Stimulated activated CD8-positive, alpha-beta memory T cell treated with anti-CD3 and anti-CD28 coated beads, Interleukin-12 subunit alpha, Interleukin-12 subunit beta, amount 100 ng/mL, for 24 hours (primary cell): ENCODE measurements around the gene BPGM.
"Not testable (repeated sequence)": the region's sequence is repeated elsewhere in the genome, so short reads cannot be mapped to it uniquely, and the experiment has no call there.

Source experiments
- DNase-seq: peaks from one replicate; pipeline ENCODE4 v3.0.0-alpha.2; 2020; ENCODE audit errors: extremely low read depth

Gene BPGM

DNA sequence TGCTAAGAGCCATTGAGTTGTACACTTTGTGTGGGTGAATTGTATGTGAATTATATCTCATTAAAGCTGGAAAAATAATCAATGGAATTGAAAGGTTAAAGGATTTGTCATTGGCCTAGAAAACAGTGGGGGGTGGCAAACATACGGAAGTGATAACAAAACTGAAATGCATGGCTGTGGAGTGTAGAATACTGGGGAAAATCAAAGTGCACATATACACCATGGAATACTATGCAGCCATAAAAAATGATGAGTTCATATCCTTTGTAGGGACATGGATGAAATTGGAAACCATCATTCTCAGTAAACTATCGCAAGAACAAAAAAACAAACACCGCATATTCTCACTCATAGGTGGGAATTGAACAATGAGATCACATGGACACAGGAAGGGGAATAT lies 18.4 kb downstream of the BPGM start:
- DNase-seq: not testable (repeated sequence)

- no peak for DNase-seq
Observed at GRCh38 chr7:134667899-134668298, 21.2 kb downstream of the BPGM start.

GRCh38 chr7:134669388-134669787 lies 22.7 kb downstream of the BPGM start:
- DNase-seq: no peak

GRCh38 chr7:134669845-134670373 lies 23.3 kb downstream of the BPGM start:
- DNase-seq: peak; percentile 26

DNA sequence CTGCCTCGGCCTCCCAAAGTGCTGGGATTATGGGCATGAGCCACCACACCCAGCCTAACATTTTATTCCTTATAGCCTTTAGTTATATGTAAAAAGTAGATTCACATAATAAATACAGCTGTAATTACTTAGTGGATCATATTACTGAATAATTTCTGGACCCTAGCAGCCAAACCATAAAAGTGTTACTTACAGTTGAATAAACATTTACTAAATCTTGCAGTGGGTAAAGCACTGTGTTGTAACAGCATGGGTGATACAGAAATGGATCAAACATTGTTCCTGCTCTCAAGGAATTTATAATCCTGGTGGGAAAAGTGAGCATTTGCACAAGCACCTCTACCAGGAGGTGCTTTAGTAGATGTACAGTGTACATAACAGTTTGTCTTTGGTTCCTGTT lies 25.0 kb downstream of the BPGM start:
- DNase-seq: no peak

- no peak for DNase-seq
Observed at GRCh38 chr7:134674424-134674823, 27.8 kb downstream of the BPGM start.

- no peak for DNase-seq
Observed at GRCh38 chr7:134676743-134677142, 30.1 kb downstream of the BPGM start.

DNA sequence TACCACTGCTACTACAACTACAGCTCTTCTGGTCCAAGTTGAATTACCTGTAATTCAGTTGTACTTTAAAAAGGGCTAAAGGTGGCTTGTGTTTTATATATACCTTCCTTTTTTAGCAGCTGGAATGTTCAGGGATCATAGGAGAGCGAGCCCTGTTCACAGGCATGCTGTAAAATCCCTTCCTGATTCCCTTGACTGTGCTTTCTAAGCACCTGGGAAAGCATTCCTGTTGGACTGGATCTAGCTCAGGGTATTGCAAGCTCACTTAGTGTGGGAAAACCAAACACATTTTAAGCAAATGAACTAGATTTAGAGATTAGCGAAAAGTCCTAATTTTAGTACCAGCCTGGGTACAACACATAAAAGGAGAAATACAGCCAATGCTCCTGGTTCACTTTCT lies 31.5 kb downstream of the BPGM start:
- no peak for DNase-seq

DNA sequence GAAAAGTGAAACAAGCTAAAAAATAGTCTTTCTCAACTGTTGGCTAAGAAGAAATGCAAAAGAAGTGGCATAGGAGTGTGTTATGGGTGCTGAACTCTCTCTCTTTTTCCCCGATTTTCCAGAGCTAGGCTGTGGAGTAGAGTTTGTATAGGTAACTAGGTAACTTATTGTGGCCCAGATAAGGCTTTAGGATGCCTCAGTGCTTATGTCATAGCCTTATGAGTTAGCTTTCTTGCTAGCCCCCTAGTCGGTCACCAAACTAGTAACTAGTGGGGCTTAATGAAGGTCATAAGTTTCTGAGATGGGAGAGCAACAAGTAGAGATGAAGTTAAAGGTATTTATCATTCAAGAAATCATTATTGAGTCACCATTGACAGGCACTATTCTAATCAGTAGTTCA lies 32.4 kb downstream of the BPGM start:
- no peak for DNase-seq

DNA sequence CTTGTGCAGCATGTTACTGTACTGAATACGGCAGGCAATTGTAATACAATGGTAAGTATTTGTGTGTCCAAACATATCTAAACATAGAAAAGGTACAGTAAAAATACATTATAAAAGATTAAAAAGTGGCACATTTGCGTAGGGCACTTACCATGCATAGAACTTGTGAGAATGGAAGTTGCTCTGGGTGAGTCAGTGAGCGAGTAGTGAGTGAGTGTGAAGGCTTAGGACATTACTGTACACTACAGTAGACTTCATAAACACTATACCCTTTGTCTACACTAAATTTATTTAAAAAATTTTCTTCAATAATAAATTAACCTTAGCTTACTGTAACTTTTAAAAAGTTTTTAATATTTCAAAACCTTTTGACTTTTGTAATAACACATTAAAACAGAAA lies 37.5 kb downstream of the BPGM start:
- no peak for DNase-seq

DNA sequence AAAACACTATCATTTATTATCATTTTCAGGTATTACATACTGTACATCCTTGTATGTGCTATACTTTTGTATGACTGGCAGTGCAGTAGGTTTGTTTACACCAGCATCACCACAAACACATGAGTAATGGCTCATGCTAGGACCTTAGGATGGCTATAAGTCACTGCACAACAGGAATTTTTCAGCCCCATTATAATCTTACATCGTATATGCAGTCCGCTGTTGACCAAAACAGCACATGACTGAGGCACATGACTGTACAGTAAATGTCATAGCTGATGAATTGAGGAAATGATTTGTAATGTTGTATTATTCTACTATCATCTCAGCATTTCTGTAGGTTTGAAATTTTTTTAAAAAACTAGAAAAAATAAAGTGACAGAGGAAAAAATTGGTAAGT lies 38.6 kb downstream of the BPGM start:
- no peak for DNase-seq

DNA sequence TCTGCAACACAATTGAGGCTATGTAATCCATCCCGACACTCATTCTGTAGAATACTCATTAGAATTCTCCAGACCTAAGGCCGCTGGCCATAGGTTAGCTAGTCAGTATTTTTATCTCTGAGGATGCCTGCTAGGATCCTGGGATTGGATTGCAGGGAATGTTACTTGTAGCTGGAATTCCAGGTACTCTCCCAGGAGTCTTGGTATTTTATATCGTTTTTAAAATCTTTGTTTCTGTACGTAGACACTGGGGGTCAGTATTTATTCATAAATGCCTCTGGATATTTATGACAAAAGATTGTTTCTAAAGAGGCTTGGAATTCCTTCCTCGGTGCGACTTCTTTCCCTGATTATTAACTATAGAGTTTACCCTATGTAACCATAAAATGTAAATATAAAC lies 40.1 kb downstream of the BPGM start:
- no peak for DNase-seq

- DNase-seq: not testable (repeated sequence)
Observed at GRCh38 chr7:134689550-134689949, 42.9 kb downstream of the BPGM start.

DNA sequence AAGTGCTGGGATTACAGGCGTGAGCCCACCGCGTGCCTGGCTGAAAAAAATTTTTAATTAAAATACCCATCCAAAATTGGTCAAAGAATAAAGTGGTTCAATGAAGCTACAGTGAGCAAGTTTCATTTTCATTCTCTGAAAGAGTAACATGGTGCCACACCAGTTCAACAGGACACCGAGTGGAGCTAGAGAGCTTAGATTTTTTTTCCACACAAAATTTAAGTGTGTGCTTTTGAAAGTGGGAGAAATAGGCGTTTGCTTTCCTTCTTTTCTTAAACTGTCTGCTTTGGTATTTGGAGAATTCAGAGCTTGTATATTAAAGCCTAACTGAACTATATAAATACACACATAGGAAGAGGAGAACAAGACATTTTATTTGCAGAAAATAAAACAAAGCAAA lies 43.4 kb downstream of the BPGM start:
- DNase-seq: no peak

GRCh38 chr7:134690614-134691504 lies 44.2 kb downstream of the BPGM start:
- DNase-seq: no peak

- DNase-seq: no peak
Observed at GRCh38 chr7:134691546-134692343, 45.1 kb downstream of the BPGM start.

GRCh38 chr7:134692344-134692705 lies 45.7 kb downstream of the BPGM start:
- no peak for DNase-seq

- no peak for DNase-seq
Observed at GRCh38 chr7:134693256-134693655, 46.6 kb downstream of the BPGM start.

GRCh38 chr7:134694299-134694698 lies 47.6 kb downstream of the BPGM start:
- no peak for DNase-seq

DNA sequence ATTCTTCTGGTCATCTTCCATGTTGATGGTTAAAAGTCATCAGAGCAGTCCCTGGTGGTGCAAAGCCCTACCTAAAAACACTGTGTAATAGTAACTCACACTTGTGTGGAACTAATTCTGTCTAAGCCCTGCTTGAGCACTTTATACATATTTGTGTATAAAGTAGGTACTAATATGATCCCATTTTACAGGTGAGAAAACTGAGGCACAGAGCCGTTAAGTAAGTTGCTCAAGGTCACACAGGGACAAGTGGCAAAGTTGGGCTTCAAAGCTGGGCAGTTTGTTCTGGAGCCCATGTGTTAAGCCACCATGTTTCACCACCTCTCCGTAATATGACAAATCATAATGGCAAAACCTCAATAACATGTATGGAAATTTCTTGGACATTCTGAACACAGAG lies 48.1 kb downstream of the BPGM start:
- no peak for DNase-seq

DNA sequence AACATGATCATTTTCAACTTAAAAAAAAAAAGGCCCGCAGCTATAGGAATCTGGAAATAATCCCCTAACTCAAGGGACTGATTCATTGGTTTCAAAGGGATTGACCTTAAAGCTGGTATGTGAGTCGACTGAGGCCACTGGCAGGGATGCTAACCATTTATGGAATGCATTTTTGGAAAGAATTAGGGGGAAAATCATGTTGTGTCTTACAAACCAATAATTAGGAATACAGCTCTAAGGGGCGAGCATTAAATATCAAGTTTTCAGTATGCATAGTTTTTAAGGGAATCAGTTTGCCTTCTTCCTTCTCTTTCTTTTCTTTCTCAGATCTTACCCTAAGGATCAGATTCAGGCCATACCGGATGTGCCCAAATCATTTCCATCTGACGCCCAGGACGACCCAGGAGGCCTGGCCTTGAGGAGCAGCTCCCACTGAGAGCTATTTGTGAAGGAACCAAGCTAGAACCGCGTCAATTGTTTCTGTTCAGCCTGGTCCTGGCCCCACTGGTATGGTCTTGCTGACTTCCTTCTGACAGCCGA lies 48.7 kb downstream of the BPGM start:
- DNase-seq: no peak

DNA sequence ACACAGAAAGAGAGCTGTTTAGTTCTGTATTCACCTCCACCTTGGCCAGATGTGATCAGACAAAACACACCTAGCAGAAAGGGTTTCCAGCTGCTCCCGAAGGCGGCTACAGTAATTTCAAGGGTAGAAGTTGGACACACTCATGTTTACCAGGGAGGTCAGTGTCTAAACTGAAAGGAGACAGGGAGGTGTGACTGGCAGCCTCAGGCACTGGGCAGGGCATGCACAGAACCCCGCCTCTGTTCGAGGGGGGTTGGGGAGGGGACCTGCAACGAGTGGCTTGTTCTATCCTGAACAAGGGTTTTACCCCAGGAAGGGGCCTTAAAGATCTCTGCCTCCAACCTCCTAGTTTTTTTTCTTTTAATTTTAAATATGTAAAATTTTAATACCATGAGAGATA lies 49.6 kb downstream of the BPGM start:
- DNase-seq: no peak
